ENCODE data around the gene SPANXC.
"Not testable (repeated sequence)": the region's sequence is repeated elsewhere in the genome, so short reads cannot be mapped to it uniquely, and the experiment has no call there.

Gene SPANXC

DNA sequence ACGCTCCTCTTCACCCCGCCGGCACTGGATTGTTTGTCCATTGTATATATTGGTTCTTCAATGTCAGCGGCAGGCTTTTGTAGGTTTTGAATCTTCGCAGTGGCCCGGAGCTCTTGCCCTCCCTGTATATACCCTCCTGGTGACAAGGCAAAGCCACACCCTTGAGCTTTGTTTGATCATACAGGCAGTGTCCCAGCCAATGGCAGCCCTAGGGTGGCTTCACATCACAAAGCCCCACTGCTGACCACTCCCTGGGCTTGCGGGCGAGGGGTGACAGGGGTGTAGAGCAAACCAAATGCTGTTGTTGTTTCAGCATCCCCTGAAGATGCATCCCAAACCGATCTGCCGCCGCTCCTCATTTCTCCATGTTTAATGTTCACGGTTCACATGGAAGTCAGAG lies at the start of gene SPANXC:
SPANXC (minus strand) TSS at position 101 of the 400 bp plus-strand sequence; CDS start at position 41, 60 bp downstream.
- DNase-seq (ENCODE audit: low read depth in 2 of 2) = not testable (repeated sequence)

DNA sequence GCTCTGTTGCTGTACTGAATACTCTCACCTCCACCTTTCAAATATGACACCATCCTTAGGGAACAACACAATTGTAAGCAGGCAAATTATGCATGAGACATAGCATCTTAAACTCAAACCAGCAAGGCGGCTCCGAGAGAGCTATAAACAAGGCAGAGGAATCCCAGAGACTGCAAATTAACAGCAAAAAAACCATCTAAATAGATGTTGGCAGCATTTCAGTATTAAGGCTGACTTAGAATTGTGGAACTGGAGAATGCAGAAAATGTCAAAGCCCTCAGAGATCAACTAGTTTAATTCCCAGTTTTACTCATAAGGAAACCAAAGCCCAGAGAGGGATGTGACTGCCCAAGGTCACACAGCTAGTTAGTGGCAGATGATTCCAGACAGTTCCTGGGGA lies 37.2 kb upstream of the SPANXC start:
- DNase-seq (ENCODE audit: low read depth in 2 of 2) = no peak

- no peak for DNase-seq (ENCODE audit: low read depth in 2 of 2)
Observed at GRCh38 chrX:141278306-141278705, 36.0 kb upstream of the SPANXC start.

- no peak for DNase-seq (ENCODE audit: low read depth in 2 of 2)
Observed at GRCh38 chrX:141258080-141258479, 15.8 kb upstream of the SPANXC start.

GRCh38 chrX:141221611-141222010 lies 20.7 kb downstream of the SPANXC start:
- DNase-seq (ENCODE audit: low read depth in 2 of 2) = no peak

- DNase-seq (ENCODE audit: low read depth in 2 of 2) = no peak
Observed at GRCh38 chrX:141220342-141221008, 21.8 kb downstream of the SPANXC start.

DNA sequence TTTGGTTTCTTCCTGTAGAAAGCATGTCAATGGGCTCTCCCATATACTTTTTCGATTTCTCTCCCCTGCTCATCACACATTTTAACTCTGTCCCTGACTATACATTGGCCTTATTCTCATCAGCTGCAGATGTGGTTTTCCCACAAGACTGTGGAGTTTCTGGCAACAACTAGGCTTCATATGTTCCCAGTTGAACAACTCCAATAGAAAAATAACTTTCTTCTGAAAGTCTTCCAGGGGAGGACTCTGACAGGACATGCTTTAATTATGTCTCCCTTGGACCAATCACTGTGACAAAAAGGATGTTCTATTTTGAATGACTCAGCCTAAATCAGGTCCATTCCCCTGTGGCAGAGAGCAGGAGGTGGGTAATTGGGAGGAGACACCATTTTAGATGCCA lies 28.1 kb downstream of the SPANXC start:
- no peak for DNase-seq (ENCODE audit: low read depth in 2 of 2)

GRCh38 chrX:141201962-141202361 lies 40.4 kb downstream of the SPANXC start:
- DNase-seq (ENCODE audit: low read depth in 2 of 2) = no peak
